ENCODE data around the gene FOXP1.

Gene FOXP1

GRCh38 chr3:71307991-71308697 lies 275.4 kb downstream of the FOXP1 start:
- no peak for DNase-seq (ENCODE audit: low read depth in 3 of 3)

GRCh38 chr3:71305231-71306206 lies 278.0 kb downstream of the FOXP1 start:
- DNase-seq (ENCODE audit: low read depth in 3 of 3): no peak

GRCh38 chr3:71304684-71305083 lies 278.8 kb downstream of the FOXP1 start:
- DNase-seq (ENCODE audit: low read depth in 3 of 3): no peak

GRCh38 chr3:71304247-71304646 lies 279.3 kb downstream of the FOXP1 start:
- no peak for DNase-seq (ENCODE audit: low read depth in 3 of 3)

- no peak for DNase-seq (ENCODE audit: low read depth in 3 of 3)
These were observed 279.8 kb downstream of the FOXP1 start for GRCh38 chr3:71303627-71304200.

- DNase-seq (ENCODE audit: low read depth in 3 of 3): no peak
These were observed 280.9 kb downstream of the FOXP1 start for GRCh38 chr3:71302604-71303003.

GRCh38 chr3:71300951-71301393 lies 282.6 kb downstream of the FOXP1 start:
- DNase-seq (ENCODE audit: low read depth in 3 of 3): no peak

GRCh38 chr3:71299160-71299559 lies 284.4 kb downstream of the FOXP1 start:
- DNase-seq (ENCODE audit: low read depth in 3 of 3): peak in 1 of 3 donors; percentile 29

- DNase-seq (ENCODE audit: low read depth in 3 of 3): no peak
These were observed 288.6 kb downstream of the FOXP1 start for GRCh38 chr3:71294919-71295318.

GRCh38 chr3:71290301-71290700 lies 293.2 kb downstream of the FOXP1 start:
- no peak for DNase-seq (ENCODE audit: low read depth in 3 of 3)

GRCh38 chr3:71288269-71288930 lies 295.1 kb downstream of the FOXP1 start:
- DNase-seq (ENCODE audit: low read depth in 3 of 3): no peak

GRCh38 chr3:71285086-71285485 lies 298.4 kb downstream of the FOXP1 start:
- DNase-seq (ENCODE audit: low read depth in 3 of 3): no peak

GRCh38 chr3:71282976-71283375 lies 300.6 kb downstream of the FOXP1 start:
- DNase-seq (ENCODE audit: low read depth in 3 of 3): no peak

- no peak for DNase-seq (ENCODE audit: low read depth in 3 of 3)
These were observed 302.2 kb downstream of the FOXP1 start for GRCh38 chr3:71281280-71281679.

- no peak for DNase-seq (ENCODE audit: low read depth in 3 of 3)
These were observed 306.2 kb downstream of the FOXP1 start for GRCh38 chr3:71277341-71277740.

- DNase-seq (ENCODE audit: low read depth in 3 of 3): no peak
These were observed 307.0 kb downstream of the FOXP1 start for GRCh38 chr3:71276531-71276930.

- no peak for DNase-seq (ENCODE audit: low read depth in 3 of 3)
These were observed 310.1 kb downstream of the FOXP1 start for GRCh38 chr3:71273453-71273852.

- no peak for DNase-seq (ENCODE audit: low read depth in 3 of 3)
These were observed 311.9 kb downstream of the FOXP1 start for GRCh38 chr3:71271596-71271995.

- DNase-seq (ENCODE audit: low read depth in 3 of 3): no peak
These were observed 313.6 kb downstream of the FOXP1 start for GRCh38 chr3:71269906-71270305.

GRCh38 chr3:71268462-71268999 lies 315.0 kb downstream of the FOXP1 start:
- no peak for DNase-seq (ENCODE audit: low read depth in 3 of 3)

- DNase-seq (ENCODE audit: low read depth in 3 of 3): no peak
These were observed 316.7 kb downstream of the FOXP1 start for GRCh38 chr3:71266875-71267274.

Measured in stimulated activated CD4-positive, alpha-beta T cell treated with anti-CD3 and anti-CD28 coated beads, TNF-alpha, amount 100 ng/mL, for 48 hours (primary cell).